Natural killer cell (primary cell): Measurements from ENCODE around the gene RMND5A. TPM values are rescaled to one million over a fixed set of nuclear protein-coding genes. Genes with fewer than 3 reads are reported as not detected.

Experiments
- ATAC-seq, 3 donors: fragments of 150-1000 bp in 2 of 3; fragments of 200-7000 bp in 1 of 3; cut with Tn5 transposase; 1 replicate in 1 of 3; 2 replicates in 2 of 3; pipeline ENCODE4 v1.10.0; 2021; ENCODE audit warnings: mild to moderate bottlenecking in 2 of 3, moderate library complexity in 2 of 3
- DNase-seq, 2 donors: peaks; one replicate each; pipeline versions ENCODE4 v3.0.0 to v3.0.0-alpha.2; 2013 to 2021; ENCODE audit warnings: mixed read lengths in 1 of 2
- H3K27ac ChIP-seq: one replicate; pipeline ENCODE4 v1.5.1; 2013; ENCODE audit warnings: mild to moderate bottlenecking, low read length
- H3K27me3 ChIP-seq: one replicate; pipeline ENCODE4 v1.6.1; 2013; ENCODE audit warnings: low read length; ENCODE audit not compliant: control insufficient read depth, insufficient read depth
- H3K36me3 ChIP-seq: one replicate; pipeline ENCODE4 v1.6.1; 2013; ENCODE audit warnings: low read length; ENCODE audit not compliant: control insufficient read depth, insufficient read depth
- H3K4me1 ChIP-seq: one replicate; pipeline ENCODE4 v1.6.1; 2013; ENCODE audit warnings: low read length; ENCODE audit not compliant: control insufficient read depth, insufficient read depth
- H3K4me3 ChIP-seq: one replicate; pipeline ENCODE4 v1.5.1; 2013; ENCODE audit warnings: low read length
- H3K9me3 ChIP-seq: one replicate; pipeline ENCODE4 v1.6.1; 2013; ENCODE audit warnings: low read length; ENCODE audit not compliant: control insufficient read depth, insufficient read depth
- H3K27ac Mint-ChIP-seq, 2 donors: one replicate each; pipeline ENCODE4 v1.8.0; 2022; ENCODE audit warnings: mild to moderate bottlenecking in 2 of 2, mixed read lengths in 2 of 2, moderate library complexity in 1 of 2
- H3K27me3 Mint-ChIP-seq, 2 donors: one replicate each; pipeline ENCODE4 v1.8.0; 2022; ENCODE audit warnings: low read depth in 2 of 2, mixed read lengths in 2 of 2
- H3K36me3 Mint-ChIP-seq: one replicate; pipeline ENCODE4 v1.8.0; 2022; ENCODE audit warnings: mixed read lengths
- H3K4me1 Mint-ChIP-seq, 2 donors: one replicate each; pipeline ENCODE4 v1.8.0; 2022; ENCODE audit warnings: mixed read lengths in 2 of 2
- H3K4me3 Mint-ChIP-seq: one replicate; pipeline ENCODE4 v1.8.0; 2022; ENCODE audit warnings: mild to moderate bottlenecking, moderate library complexity, mixed read lengths
- H3K9me3 Mint-ChIP-seq, 2 donors: one replicate each; pipeline ENCODE4 v1.8.0; 2022; ENCODE audit warnings: mixed read lengths in 2 of 2
- WGBS: methylation state at CpG from one replicate; pipeline ENCODE4 v1.1.7; 2013; ENCODE audit warnings: missing lambda C conversion rate; ENCODE audit not compliant: insufficient coverage; 5-methylcytosine and 5-hydroxymethylcytosine counted together
- intact Hi-C: fragments of 100-400 bp; cut with micrococcal nuclease; formaldehyde crosslinking; loops from one replicate; pipeline ENCODE4 v1.14.2; 2022
- total RNA-seq, 4 donors: library from RNA; stranded (reverse); fragments of 120-200 nt in 1 of 4; gene quantifications; one replicate each; pipeline versions ENCODE4 v1.2.3 to v1.2.4, GENCODE V29; 2013 to 2022
- TF ChIP-seq, protein P1 (sequence below): fragments of 200-600 bp; IDR thresholded peaks from one replicate; pipeline ENCODE4 v1.8.0; 2022; ENCODE audit warnings: antibody characterized with exemption

The RMND5A gene
- total RNA-seq, 3 donors from 2014 or later (not counting 1 experiment from before 2014, with no cell fraction given) = 35.3 to 63.3 (median 54.3) TPM

DNA sequence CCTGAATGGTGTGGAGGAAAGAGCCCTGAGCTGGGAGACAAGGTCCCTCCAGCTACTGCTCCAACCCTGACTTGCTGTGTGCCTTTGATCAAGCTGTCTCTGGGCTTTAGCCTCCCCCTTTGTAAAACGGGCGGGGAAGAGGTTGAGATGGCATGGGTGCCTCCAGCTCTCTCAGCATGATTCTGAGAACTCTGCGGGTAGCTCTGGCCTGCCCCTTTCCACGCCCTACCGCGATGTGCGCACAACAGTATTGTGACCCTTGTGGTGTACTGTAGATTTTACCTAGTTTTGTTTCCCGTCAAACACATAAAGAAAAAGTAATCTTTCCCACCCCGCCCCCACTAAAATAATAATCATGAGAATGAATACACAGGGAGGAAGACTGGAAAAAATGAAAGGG, 65.4 kb downstream of the RMND5A start:
- H3K36me3 ChIP-seq = peaks cover 6% of the 10 kb centered on the region
- Mint-ChIP-seq H3K36me3 (peaks cover 7% of the 10 kb centered on the region), H3K27ac (peak overlapping the region; percentile 83 to 97), H3K27me3 (peaks cover 0 to 7% of the 10 kb centered on the region in 2 donors), H3K4me3 (peak overlapping the region; percentile 80), H3K9me3 (no peaks in the 10 kb centered on the region), H3K4me1 (peaks cover 26 to 29% of the 10 kb centered on the region in 2 donors)
- peak overlapping the region; percentile 94 for H3K27ac ChIP-seq
- H3K9me3 ChIP-seq = no peaks in the 10 kb centered on the region
- H3K4me1 ChIP-seq = peaks cover 52% of the 10 kb centered on the region
- ATAC-seq (no peak), DNase-seq (peak in 1 of 2 donors; percentile 86)
- TF ChIP-seq, protein P1, sequence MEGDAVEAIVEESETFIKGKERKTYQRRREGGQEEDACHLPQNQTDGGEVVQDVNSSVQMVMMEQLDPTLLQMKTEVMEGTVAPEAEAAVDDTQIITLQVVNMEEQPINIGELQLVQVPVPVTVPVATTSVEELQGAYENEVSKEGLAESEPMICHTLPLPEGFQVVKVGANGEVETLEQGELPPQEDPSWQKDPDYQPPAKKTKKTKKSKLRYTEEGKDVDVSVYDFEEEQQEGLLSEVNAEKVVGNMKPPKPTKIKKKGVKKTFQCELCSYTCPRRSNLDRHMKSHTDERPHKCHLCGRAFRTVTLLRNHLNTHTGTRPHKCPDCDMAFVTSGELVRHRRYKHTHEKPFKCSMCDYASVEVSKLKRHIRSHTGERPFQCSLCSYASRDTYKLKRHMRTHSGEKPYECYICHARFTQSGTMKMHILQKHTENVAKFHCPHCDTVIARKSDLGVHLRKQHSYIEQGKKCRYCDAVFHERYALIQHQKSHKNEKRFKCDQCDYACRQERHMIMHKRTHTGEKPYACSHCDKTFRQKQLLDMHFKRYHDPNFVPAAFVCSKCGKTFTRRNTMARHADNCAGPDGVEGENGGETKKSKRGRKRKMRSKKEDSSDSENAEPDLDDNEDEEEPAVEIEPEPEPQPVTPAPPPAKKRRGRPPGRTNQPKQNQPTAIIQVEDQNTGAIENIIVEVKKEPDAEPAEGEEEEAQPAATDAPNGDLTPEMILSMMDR = no peak
- intact Hi-C loops = no loop called here
- peaks cover 2% of the 10 kb centered on the region for H3K27me3 ChIP-seq
- WGBS = 73% methylated on average over 4 of the region's 9 CpGs
- H3K4me3 ChIP-seq = no peak overlapping the region

DNA sequence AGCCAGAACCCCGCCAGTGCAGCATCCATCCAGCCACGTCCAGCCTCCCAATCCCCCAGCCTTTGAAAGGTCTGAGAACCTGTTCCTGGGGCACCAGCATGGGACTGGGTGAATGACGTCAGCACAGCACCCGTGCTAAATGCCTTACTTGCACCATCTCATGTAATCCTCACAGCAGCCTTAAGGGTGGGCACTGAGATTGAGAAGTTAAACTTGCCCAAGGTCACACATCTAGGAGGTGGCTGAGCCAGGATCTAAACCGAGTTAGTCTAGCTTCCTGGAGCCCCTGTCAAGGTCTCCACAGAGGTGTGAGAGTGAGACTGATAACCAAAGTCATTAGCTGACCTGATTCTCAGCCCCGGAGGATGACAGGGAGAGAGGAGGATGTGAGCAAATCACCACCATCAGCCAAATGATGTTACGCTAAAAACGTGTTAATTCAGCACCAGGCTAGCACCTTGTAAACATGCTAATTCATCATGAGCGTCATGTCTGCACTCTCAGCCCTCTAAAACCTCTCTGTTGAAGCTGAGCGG, 66.0 kb downstream of the RMND5A start:
- no peak overlapping the region for H3K4me3 ChIP-seq
- H3K9me3 ChIP-seq = no peaks in the 10 kb centered on the region
- Mint-ChIP-seq H3K27ac (peak overlapping the region; percentile 83 to 97), H3K27me3 (peaks cover 0 to 7% of the 10 kb centered on the region in 2 donors), H3K36me3 (peaks cover 7% of the 10 kb centered on the region), H3K9me3 (no peaks in the 10 kb centered on the region), H3K4me1 (peaks cover 31 to 34% of the 10 kb centered on the region in 2 donors), H3K4me3 (peak overlapping the region; percentile 80)
- DNase-seq (peak; percentile 55 to 90), ATAC-seq (peak; percentile 72 to 86 (median 80))
- H3K27ac ChIP-seq = peak overlapping the region; percentile 94
- H3K36me3 ChIP-seq = peaks cover 6% of the 10 kb centered on the region
- H3K27me3 ChIP-seq = peaks cover 4% of the 10 kb centered on the region
- 50% methylated on average over 9 of the region's 10 CpGs for WGBS
- TF ChIP-seq, protein P1 = no peak
- H3K4me1 ChIP-seq = peaks cover 56% of the 10 kb centered on the region
- intact Hi-C loops = loop anchor here (1.0 kb wide), 1 partner anchor 22 kb away; no protein-coding TSS in a partner anchor

DNA sequence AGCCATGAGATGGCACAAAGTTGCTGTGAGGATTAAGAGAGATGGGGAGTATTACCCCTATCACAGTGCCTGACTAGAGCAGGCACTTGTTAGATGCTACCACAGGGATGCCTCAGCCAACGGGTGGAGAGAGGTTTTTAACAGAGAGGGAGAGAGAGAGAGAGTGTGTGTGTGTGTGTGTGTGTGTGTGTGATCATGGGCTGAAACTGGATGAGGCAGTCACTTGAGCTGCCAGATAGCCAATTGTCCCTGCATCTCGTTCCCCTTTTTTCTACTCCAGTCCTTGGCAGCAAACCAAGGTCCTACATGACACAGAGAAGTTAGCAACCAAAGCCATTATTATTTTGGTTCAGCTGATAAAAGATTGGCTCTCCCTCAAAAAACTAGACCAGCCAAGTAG, 67.6 kb downstream of the RMND5A start:
- Histone ChIP-seq H3K27me3 (peaks cover 11% of the 10 kb centered on the region), H3K9me3 (no peaks in the 10 kb centered on the region), H3K4me3 (no peak overlapping the region), H3K4me1 (peaks cover 72% of the 10 kb centered on the region), H3K36me3 (peaks cover 6% of the 10 kb centered on the region), H3K27ac (peak overlapping the region; percentile 64)
- ATAC-seq (no peak), DNase-seq (peak in 1 of 2 donors; percentile 70)
- Mint-ChIP-seq H3K9me3 (no peaks in the 10 kb centered on the region), H3K36me3 (peaks cover 7% of the 10 kb centered on the region), H3K4me1 (peaks cover 39 to 48% of the 10 kb centered on the region in 2 donors), H3K27me3 (peaks cover 0 to 11% of the 10 kb centered on the region in 2 donors), H3K4me3 (peak overlapping the region; percentile 80), H3K27ac (peak overlapping the region; percentile 82 to 97)
- 15% methylated on average over 2 of the region's 2 CpGs for WGBS
- intact Hi-C loops = no loop called here
- TF ChIP-seq, protein P1 = no peak
